Epithelial cell of esophagus (primary cell): ENCODE results near the gene KRTAP2-1.
"Not testable (repeated sequence)": the region's sequence is repeated elsewhere in the genome, so short reads cannot be mapped to it uniquely, and the experiment has no call there.

Experiments
- DNase-seq: peaks from one replicate; pipeline ENCODE4 v3.0.0; 2010; ENCODE audit warnings: low read depth
- H3K4me3 ChIP-seq: 2 replicates; pipeline ENCODE4 v1.5.1; 2011; ENCODE audit warnings: mild to moderate bottlenecking, low read length, control low read depth
- TF ChIP-seq, protein P1 (sequence below): IDR thresholded peaks from 2 replicates; pipeline ENCODE4 v1.5.1; 2011; ENCODE audit warnings: low read depth, mild to moderate bottlenecking, low read length, control low read depth, inconsistent platforms; ENCODE audit not compliant: insufficient read depth; ENCODE audit errors: missing control alignments

KRTAP2-1 gene

DNA sequence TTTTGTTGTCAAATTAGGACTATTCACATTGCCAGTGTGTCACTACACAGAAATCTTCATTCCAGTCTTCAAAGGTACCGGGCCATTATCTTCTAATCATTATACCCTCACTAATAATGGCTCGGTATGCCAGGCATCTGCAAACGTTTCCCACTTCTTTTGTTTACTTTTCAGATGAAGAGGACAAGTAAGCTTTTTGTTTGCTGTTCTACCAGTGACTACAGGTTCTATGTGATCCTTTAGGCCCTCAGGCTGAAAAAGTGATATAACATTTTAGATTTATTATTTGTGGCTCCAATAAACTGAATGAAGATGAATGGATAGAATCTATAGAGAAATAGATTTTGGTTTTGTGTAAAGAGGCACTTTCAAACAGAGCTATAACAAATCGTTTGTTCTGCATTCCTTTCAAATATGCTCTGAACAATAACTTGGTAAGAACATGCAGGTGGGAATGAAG, 37.8 kb downstream of the KRTAP2-1 start:
- peak; percentile 27 for DNase-seq
- TF ChIP-seq, protein P1, sequence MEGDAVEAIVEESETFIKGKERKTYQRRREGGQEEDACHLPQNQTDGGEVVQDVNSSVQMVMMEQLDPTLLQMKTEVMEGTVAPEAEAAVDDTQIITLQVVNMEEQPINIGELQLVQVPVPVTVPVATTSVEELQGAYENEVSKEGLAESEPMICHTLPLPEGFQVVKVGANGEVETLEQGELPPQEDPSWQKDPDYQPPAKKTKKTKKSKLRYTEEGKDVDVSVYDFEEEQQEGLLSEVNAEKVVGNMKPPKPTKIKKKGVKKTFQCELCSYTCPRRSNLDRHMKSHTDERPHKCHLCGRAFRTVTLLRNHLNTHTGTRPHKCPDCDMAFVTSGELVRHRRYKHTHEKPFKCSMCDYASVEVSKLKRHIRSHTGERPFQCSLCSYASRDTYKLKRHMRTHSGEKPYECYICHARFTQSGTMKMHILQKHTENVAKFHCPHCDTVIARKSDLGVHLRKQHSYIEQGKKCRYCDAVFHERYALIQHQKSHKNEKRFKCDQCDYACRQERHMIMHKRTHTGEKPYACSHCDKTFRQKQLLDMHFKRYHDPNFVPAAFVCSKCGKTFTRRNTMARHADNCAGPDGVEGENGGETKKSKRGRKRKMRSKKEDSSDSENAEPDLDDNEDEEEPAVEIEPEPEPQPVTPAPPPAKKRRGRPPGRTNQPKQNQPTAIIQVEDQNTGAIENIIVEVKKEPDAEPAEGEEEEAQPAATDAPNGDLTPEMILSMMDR = no peak
- H3K4me3 ChIP-seq = no peak overlapping the region

DNA sequence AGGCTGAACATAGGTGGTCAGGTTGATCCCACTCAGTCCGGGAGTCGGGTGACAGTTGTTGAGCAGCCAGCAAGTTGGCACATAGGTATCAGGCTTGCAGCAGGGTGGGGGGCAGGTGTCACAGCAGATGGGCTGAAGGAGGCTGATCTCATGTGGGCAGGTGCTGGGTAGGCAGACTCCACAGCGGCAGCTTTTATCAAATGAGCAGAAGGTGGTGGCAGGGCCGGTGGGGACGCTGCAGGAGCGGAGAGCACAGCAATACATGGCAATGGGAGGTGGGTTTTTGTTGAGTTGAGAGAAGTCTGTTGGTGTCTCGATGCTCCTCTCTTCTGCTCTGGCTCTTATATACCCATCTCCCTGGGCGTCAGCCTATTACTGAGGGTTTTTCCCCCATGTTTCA, 38.3 kb downstream of the KRTAP2-1 start, which contains the start of gene KRTAP3-1:
KRTAP3-1 (minus strand) TSS at position 318 of the 400 bp plus-strand sequence; CDS start at position 264, 54 bp downstream.
- TF ChIP-seq, protein P1 = no peak
- no peak for DNase-seq
- no peak within 1 kb of the TSS for H3K4me3 ChIP-seq

DNA sequence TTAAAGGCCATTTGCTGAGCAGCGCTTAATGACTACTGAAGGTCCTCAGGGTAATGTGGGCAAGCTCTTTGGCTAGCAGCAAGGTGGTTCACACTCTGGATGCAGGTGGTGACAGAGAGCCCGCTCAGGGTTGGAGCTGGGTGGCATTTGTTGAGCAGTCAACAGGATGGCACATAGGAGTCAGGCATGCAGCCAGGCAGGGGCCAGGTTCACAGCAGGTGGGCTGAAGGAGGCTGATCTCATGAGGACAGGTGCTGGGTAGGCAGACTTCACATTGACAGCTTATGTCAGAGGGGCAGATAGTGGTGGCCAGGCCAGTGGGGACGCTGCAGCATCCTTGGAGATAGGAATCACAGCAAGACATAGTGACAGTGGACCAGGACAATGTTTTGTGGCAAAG, 42.7 kb downstream of the KRTAP2-1 start:
- DNase-seq = no peak
- TF ChIP-seq, protein P1 = no peak
- H3K4me3 ChIP-seq = no peak overlapping the region

DNA sequence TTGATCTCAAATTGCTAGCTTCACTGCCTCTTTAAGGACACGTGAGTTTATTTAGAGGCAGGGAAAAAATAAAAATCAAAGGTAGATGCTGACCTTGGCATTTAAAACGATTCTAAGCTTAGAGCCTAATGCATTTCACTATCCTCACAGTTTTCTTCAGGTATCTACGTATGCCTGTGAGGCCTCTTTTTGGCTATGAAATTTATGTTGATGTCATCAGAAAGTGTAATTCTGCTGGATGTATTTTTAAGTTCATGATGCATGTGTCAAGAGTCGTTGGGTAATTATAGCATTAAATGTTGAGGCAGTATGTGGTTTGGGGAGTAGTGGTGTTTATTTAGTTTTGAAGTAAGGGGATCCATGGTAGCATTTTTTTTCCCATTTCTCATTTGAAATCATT, 43.2 kb downstream of the KRTAP2-1 start:
- no peak for DNase-seq
- H3K4me3 ChIP-seq = no peak overlapping the region
- TF ChIP-seq, protein P1 = no peak

- no peak overlapping the region for H3K4me3 ChIP-seq
- TF ChIP-seq, protein P1 = no peak
- peak; percentile 85 for DNase-seq
These were observed 44.3 kb downstream of the KRTAP2-1 start for GRCh38 chr17:41002814-41003213.

DNA sequence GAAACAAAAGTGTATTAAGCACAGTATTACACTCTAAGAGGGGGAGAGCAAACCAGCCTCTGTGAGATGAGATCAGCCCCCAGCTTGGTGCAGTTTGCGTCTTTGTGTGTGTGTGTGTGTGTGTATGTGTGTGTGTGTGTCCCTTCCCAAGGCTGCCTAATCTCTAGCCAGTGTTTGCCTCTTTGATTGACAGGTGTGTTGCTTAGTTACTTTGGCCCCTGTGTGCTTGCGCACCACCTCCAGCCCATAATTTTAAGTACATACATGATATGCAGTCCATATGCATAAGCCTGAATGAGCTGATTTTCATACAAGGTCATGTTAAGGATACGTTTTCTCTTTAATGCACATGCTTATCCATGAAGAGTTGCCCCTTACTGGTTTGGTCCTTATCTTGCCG, 45.3 kb downstream of the KRTAP2-1 start:
- DNase-seq = no peak
- H3K4me3 ChIP-seq = no peak overlapping the region
- TF ChIP-seq, protein P1 = no peak

GRCh38 chr17:40999563-40999962, 47.6 kb downstream of the KRTAP2-1 start, which contains the start of gene KRTAP3-2:
TSS of gene KRTAP3-2 (minus strand) at chr17:40999906. CDS start at chr17:40999853, 53 bp downstream.
- H3K4me3 ChIP-seq, DNase-seq: not testable (repeated sequence)

DNA sequence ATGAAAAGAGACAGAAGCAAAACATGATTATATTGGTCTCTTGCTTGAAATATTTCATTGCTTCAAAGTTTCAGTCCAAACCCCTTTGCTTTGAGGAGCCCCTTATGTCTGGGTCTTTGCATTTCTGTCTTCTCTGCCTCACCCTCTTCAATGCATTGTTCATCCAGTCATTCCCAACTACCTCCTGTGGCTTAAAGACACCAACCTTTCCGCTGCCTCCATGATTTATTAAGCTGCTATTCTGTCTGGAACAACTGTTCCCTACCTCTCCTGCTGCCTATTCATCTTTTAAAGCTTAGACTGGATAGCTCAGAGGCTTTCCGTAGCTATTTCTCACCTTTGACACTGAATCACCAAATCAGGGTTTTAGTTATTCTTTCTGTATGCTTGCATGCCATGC, 49.8 kb downstream of the KRTAP2-1 start:
- no peak for DNase-seq
- H3K4me3 ChIP-seq = no peak overlapping the region
- TF ChIP-seq, protein P1 = no peak
